ENCODE results near the gene YIPF4.

DNA sequence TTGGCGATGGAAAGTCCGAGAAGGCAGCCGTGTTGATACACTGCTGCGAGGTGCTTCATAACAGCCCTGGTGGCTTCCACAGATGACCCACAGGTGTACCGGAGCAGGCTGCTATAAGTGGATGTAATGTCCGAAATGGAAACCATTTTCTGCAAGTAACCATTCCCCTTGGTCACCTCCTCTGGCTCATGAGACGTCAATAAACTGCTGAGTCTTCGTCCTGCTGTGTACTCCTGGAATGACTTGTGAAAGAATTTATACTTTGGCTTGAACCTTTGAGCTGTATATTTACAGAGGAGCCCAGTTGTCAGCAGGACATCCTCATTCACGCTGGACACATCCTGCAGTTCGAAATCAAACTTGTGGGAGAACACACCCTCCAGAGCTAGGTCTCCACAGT lies 27.4 kb upstream of the YIPF4 start:
- TF ChIP-seq CTCF (IDR thresholded peaks at IDR 0.05) (no peak), EP300 (IDR thresholded peaks at IDR 0.05) (no peak)

Data from esophagus muscularis mucosa (tissue), 3 donors.